B cell (primary cell): Measurements from ENCODE around the gene HEXD. TPM values are rescaled to one million over a fixed set of nuclear protein-coding genes. Genes with fewer than 3 reads are reported as not detected.
A peak's percentile ranks its signal among the peaks of the same experiment; 100 is the strongest.

Experiments used
- ATAC-seq: fragments of 200-7000 bp; cut with Tn5 transposase; one replicate; pipeline ENCODE4 v1.10.0; 2021; ENCODE audit warnings: low read depth, mild to moderate bottlenecking, moderate number of reproducible peaks, moderate library complexity
- CTCF ChIA-PET: fragments of 350-600 bp; sonication (Branson Sonifier 250); formaldehyde crosslinking; loops from one replicate; lab custom pipeline; 2021; ENCODE audit warnings: antibody characterized with exemption, inconsistent platforms; lab: Charles Lee
- POLR2A ChIA-PET: fragments of 350-600 bp; sonication (Branson Sonifier 250); formaldehyde crosslinking; loops from one replicate; lab custom pipeline; 2021; ENCODE audit warnings: antibody characterized with exemption; lab: Charles Lee
- DNase-seq: peaks from one replicate; pipeline ENCODE4 v3.0.0; 2013
- H2AFZ ChIP-seq: 2 replicates; pipeline ENCODE4 v1.6.1; 2012; ENCODE audit warnings: mild to moderate bottlenecking, low read depth, low read length; ENCODE audit not compliant: insufficient read depth, poor library complexity, severe bottlenecking
- H3K27ac ChIP-seq, 2 donors: 1 replicate in 1 of 2; 2 replicates in 1 of 2; pipeline ENCODE4 v1.5.1; 2012 to 2013; ENCODE audit warnings: low read length in 2 of 2, mild to moderate bottlenecking in 2 of 2, moderate library complexity in 1 of 2
- H3K27me3 ChIP-seq, 4 experiments: fragments of 200-600 bp in 1 of 4; sonication (generic) in 1 of 4; replicated peaks in 1 of 4; 1 replicate in 2 of 4; 2 replicates in 2 of 4; pipeline versions ENCODE4 v1.6.1 to v1.7.0; 2013 to 2016; ENCODE audit warnings: low read length in 3 of 4, mild to moderate bottlenecking in 2 of 4, mixed read lengths in 1 of 4, moderate library complexity in 1 of 4; ENCODE audit not compliant: insufficient read depth in 4 of 4, control insufficient read depth in 3 of 4; ENCODE audit errors: control extremely low read depth in 1 of 4
- H3K36me3 ChIP-seq, 2 experiments: replicated peaks in 1 of 2; 1 replicate in 1 of 2; 2 replicates in 1 of 2; pipeline versions ENCODE4 v1.6.1 to v1.7.1; 2013; ENCODE audit warnings: low read length in 1 of 2; ENCODE audit not compliant: insufficient read depth in 2 of 2, control insufficient read depth in 1 of 2; ENCODE audit errors: control extremely low read depth in 1 of 2, extremely low read depth in 1 of 2
- H3K4me1 ChIP-seq, 2 donors: fragments of 200-600 bp in 1 of 2; sonication (generic) in 1 of 2; 1 replicate in 1 of 2; 2 replicates in 1 of 2; pipeline versions ENCODE4 v1.5.1 to v1.6.1; 2013 to 2017; ENCODE audit warnings: low read length in 2 of 2; ENCODE audit not compliant: control insufficient read depth in 2 of 2, insufficient read depth in 2 of 2
- H3K4me2 ChIP-seq: replicated peaks from 2 replicates; pipeline ENCODE3; 2012; ENCODE audit warnings: mild to moderate bottlenecking, low read depth, low read length; ENCODE audit not compliant: poor library complexity, severe bottlenecking
- H3K4me3 ChIP-seq, 5 experiments: fragments of 200-600 bp in 1 of 5; sonication (generic) in 1 of 5; 1 replicate in 3 of 5; 2 replicates in 2 of 5; pipeline versions ENCODE4 v1.5.1 to v1.7.0; 2011 to 2016; ENCODE audit warnings: low read length in 4 of 5, mild to moderate bottlenecking in 4 of 5, low read depth in 2 of 5, control low read depth in 1 of 5, moderate library complexity in 1 of 5; ENCODE audit not compliant: insufficient read depth in 1 of 5; ENCODE audit errors: control extremely low read depth in 1 of 5, extremely low read depth in 1 of 5
- H3K79me2 ChIP-seq: fragments of 200-600 bp; sonication (generic); one replicate; pipeline ENCODE4 v1.6.0; 2016; ENCODE audit warnings: low read length; ENCODE audit not compliant: control insufficient read depth, insufficient read depth
- H3K9ac ChIP-seq: fragments of 200-600 bp; sonication (generic); 2 replicates; pipeline ENCODE4 v1.6.1; 2017; ENCODE audit warnings: mild to moderate bottlenecking, low read length, moderate library complexity
- H3K9me3 ChIP-seq, 3 donors: one replicate each; pipeline versions ENCODE4 v1.6.1 to v1.7.1; 2013; ENCODE audit warnings: low read length in 2 of 3; ENCODE audit not compliant: control insufficient read depth in 2 of 3, insufficient read depth in 1 of 3; ENCODE audit errors: control extremely low read depth in 1 of 3
- H4K20me1 ChIP-seq: 2 replicates; pipeline ENCODE4 v1.6.0; 2012; ENCODE audit warnings: mild to moderate bottlenecking, low read length; ENCODE audit not compliant: insufficient read depth, control insufficient read depth, poor library complexity, severe bottlenecking
- H3K27ac Mint-ChIP-seq: one replicate; pipeline ENCODE4 v1.8.0; 2021; ENCODE audit warnings: mixed read lengths
- H3K27me3 Mint-ChIP-seq: one replicate; pipeline ENCODE4 v1.8.0; 2021; ENCODE audit warnings: mixed read lengths
- H3K4me1 Mint-ChIP-seq: one replicate; pipeline ENCODE4 v1.8.0; 2021; ENCODE audit warnings: mixed read lengths
- H3K4me3 Mint-ChIP-seq: one replicate; pipeline ENCODE4 v1.8.0; 2021; ENCODE audit warnings: mixed read lengths
- H3K9me3 Mint-ChIP-seq: one replicate; pipeline ENCODE4 v1.8.0; 2022; ENCODE audit warnings: mixed read lengths; ENCODE audit not compliant: insufficient read depth
- CTCF ChIP-seq: fragments of 200-600 bp; IDR thresholded peaks from one replicate; pipeline ENCODE4 v1.8.0; 2022; ENCODE audit warnings: antibody characterized with exemption, mild to moderate bottlenecking
- EZH2 ChIP-seq: IDR thresholded peaks from 2 replicates; pipeline ENCODE4 v1.6.1; 2012; ENCODE audit warnings: borderline replicate concordance, low read depth, mild to moderate bottlenecking, moderate library complexity, low read length; ENCODE audit not compliant: insufficient read depth, poor library complexity, severe bottlenecking
- WGBS: methylation state at CpG from one replicate; pipeline ENCODE4 v1.1.5; 2013; ENCODE audit warnings: missing lambda C conversion rate; ENCODE audit not compliant: insufficient coverage; 5-methylcytosine and 5-hydroxymethylcytosine counted together
- intact Hi-C: fragments of 100-400 bp; cut with micrococcal nuclease; formaldehyde crosslinking; loops from one replicate; pipeline ENCODE4 v1.10.0; 2022
- polyA plus RNA-seq: library from polyadenylated mRNA; depleted of rRNA; stranded (reverse); fragments of >200 nt; gene quantifications from 2 replicates; pipeline ENCODE4 v1.2.3, GENCODE V29; 2012
- total RNA-seq, 2 donors: library from RNA; stranded (reverse); fragments of 120-200 nt in 1 of 2; gene quantifications; 1 replicate in 1 of 2; 2 replicates in 1 of 2; pipeline versions ENCODE4 v1.2.3 to v1.2.4, GENCODE V29; 2013 to 2022

The HEXD gene
- total and polyA plus RNA-seq, 2 donors (not counting 1 experiment from before 2014, with no cell fraction given), result 128 to 317 TPM

DNA sequence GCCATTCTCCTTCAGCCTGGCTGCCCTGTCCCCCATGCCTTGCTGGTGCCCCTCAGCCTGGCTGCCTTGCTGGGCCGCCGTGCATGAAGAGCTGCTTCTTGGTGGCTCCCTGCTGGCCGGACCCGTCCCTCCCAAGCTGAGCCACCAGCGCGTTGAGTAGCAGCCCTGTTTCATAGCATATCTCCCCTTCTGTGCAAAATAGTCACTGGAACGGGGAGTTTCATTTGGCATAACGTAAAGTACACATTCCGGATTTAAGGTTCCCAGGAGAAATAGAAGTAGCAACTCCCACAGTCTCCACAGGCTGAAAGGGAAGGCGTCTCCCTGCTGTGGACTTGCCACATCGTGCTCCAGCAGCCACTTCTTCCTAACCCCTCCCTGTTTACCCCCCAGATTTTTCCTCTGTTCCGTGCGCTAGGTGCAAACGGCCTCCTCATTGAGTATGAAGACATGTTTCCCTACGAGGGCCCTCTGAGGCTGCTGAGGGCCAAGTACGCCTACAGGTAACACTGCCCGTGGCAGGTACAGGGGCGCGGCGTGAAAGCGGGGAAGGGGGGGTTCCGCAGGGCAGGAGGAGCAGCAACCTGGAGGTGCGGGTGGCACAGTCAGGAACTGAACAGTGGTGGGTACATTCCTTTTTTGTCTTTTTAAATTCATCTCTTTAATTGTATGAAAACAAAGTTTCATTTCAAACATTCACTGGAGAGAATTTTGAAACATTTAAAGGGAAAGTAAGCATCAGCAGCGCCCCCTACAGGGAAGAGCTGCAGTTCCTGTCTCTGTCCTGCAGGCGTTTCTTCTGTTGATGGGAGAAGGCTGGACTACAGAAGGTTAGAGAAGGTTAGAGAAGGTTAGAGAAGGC lies 6.1 kb downstream of the HEXD start:
- Histone ChIP-seq H2AFZ (no peak overlapping the region), H3K79me2 (peaks cover 17% of the 10 kb centered on the region), H3K4me1 (peaks cover 9 to 16% of the 10 kb centered on the region in 2 donors), H3K27ac (no peak overlapping the region), H3K4me3 (no peak overlapping the region), H3K4me2 (no peak overlapping the region), H3K27me3 (no peaks in the 10 kb centered on the region), H3K36me3 (peaks cover 0 to 24% of the 10 kb centered on the region in 2 experiments), H3K9ac (no peak overlapping the region), H3K9me3 (peaks cover 0 to 6% (median 0%) of the 10 kb centered on the region in 3 donors), H4K20me1 (peaks cover 8% of the 10 kb centered on the region)
- ChIA-PET POLR2A (no interaction called here), CTCF (interaction anchor here (0.6 to 1.7 kb wide), 7 partner anchors 11 to 111 kb away, joined by 3 to 5 read pairs (median 3); no protein-coding TSS in a partner anchor)
- ATAC-seq, result peak; percentile 45
- TF ChIP-seq EZH2 (no peak), CTCF (peak; percentile 76)
- peak; percentile 62 for DNase-seq
- intact Hi-C loops, result no loop called here
- Mint-ChIP-seq H3K4me1 (peaks cover 14% of the 10 kb centered on the region), H3K27ac (no peak overlapping the region), H3K4me3 (no peak overlapping the region), H3K9me3 (no peaks in the 10 kb centered on the region), H3K27me3 (no peaks in the 10 kb centered on the region)
- WGBS, result 89% methylated on average over 15 of the region's 25 CpGs

DNA sequence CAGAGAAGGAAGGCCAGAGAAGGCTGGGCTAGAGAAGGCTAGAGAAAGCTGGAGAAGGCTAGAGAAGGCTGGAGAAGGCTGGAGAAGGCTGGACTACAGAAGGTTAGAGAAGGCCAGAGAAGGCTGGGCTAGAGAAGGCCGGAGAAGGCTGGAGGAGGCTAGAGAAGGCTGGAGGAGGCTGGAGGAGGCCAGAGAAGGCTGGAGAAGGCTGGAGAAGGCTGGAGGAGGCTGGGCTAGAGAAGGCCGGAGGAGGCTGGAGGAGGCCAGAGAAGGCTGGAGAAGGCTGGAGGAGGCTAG lies 6.7 kb downstream of the HEXD start:
- no peaks in the 10 kb centered on the region for H3K9me3 Mint-ChIP-seq
- peaks cover 14% of the 10 kb centered on the region for H3K4me1 Mint-ChIP-seq
- WGBS, result 100% methylated on average over 2 of the region's 2 CpGs
- POLR2A ChIA-PET, result no interaction called here
- DNase-seq (no peak), ATAC-seq (no peak)
- H2AFZ ChIP-seq, result no peak overlapping the region
- peaks cover 17% of the 10 kb centered on the region for H3K79me2 ChIP-seq
- CTCF ChIA-PET, result interaction anchor here (0.6 to 1.7 kb wide), 7 partner anchors 10 to 111 kb away, joined by 3 to 5 read pairs (median 3); no protein-coding TSS in a partner anchor
- TF ChIP-seq EZH2 (no peak), CTCF (peak; percentile 16)
- no peaks in the 10 kb centered on the region for H3K27me3 ChIP-seq
- H4K20me1 ChIP-seq, result peaks cover 8% of the 10 kb centered on the region
- H3K27me3 Mint-ChIP-seq, result no peaks in the 10 kb centered on the region
- no peak overlapping the region for H3K9ac ChIP-seq
- peaks cover 0 to 6% (median 0%) of the 10 kb centered on the region in 3 donors for H3K9me3 ChIP-seq
- H3K4me3 ChIP-seq, result no peak overlapping the region
- no peak overlapping the region for H3K4me2 ChIP-seq
- intact Hi-C loops, result no loop called here
- peaks cover 0 to 24% of the 10 kb centered on the region in 2 experiments for H3K36me3 ChIP-seq
- H3K4me3 Mint-ChIP-seq, result no peak overlapping the region
- no peak overlapping the region for H3K27ac ChIP-seq
- no peak overlapping the region for H3K27ac Mint-ChIP-seq
- peaks cover 6 to 16% of the 10 kb centered on the region in 2 donors for H3K4me1 ChIP-seq
